DND-41 (cell line): ENCODE data around the gene MED23.

ENCODE experiments used
- CTCF ChIP-seq: IDR thresholded peaks from 2 replicates; pipeline ENCODE4 v1.5.1; 2012; ENCODE audit warnings: borderline replicate concordance, low read length, moderate library complexity, mild to moderate bottlenecking; ENCODE audit not compliant: poor library complexity, severe bottlenecking; ENCODE audit errors: extremely low read depth
- EZH2 ChIP-seq: IDR thresholded peaks from 3 replicates; pipeline ENCODE4 v1.6.1; 2012; ENCODE audit warnings: borderline replicate concordance, low read depth, mild to moderate bottlenecking, moderate library complexity, low read length, inconsistent platforms; ENCODE audit not compliant: severe bottlenecking

GRCh38 chr6:131669891-131670290 lies 41.8 kb upstream of the MED23 start:
- TF ChIP-seq CTCF: no peak
- TF ChIP-seq EZH2: no peak
